HepG2 (cell line): ENCODE results near the gene C11orf54. TPM values are rescaled to one million over a fixed set of nuclear protein-coding genes. Genes with fewer than 3 reads are reported as not detected.
A peak's percentile ranks its signal among the peaks of the same experiment; 100 is the strongest.

Experiments used
- ATAC-seq: fragments of 200-7000 bp; cut with Tn5 transposase; 3 replicates; pipeline ENCODE4 v1.9.1; 2020; ENCODE audit warnings: mild to moderate bottlenecking, moderate library complexity
- BruUV-seq: library from RNA; stranded (reverse); fragments of 400-500 nt; replicated peaks from 2 replicates; lab custom pipeline; 2021; lab: Mats Ljungman, UMichigan
- CTCF ChIA-PET: fragments of 300-600 bp; formaldehyde crosslinking; extraction: SDS; loops from one replicate; lab custom pipeline; 2021; ENCODE audit warnings: low total read pairs, inconsistent platforms, low intra/inter-chr PET ratio; lab: Yijun Ruan, JAX
- POLR2A ChIA-PET: fragments of 350-600 bp; sonication (Branson Sonifier 250); formaldehyde crosslinking; loops from one replicate; lab custom pipeline; 2020; ENCODE audit warnings: antibody characterized with exemption, inconsistent platforms; lab: Yijun Ruan, JAX
- DNase-seq: peaks from one replicate; pipeline ENCODE4 v3.0.0-alpha.2; 2015; ENCODE audit warnings: low spot score
- FAIRE-seq: peaks from 3 replicates; lab custom pipeline; 2011; peaks lifted over from hg19 to GRCh38; lab: Jason Lieb, UNC
- H2AFZ ChIP-seq: one replicate; pipeline ENCODE4 v1.6.1; 2011; ENCODE audit warnings: low read length, inconsistent platforms
- H3K27ac ChIP-seq: fragments of 300-600 bp; 3 replicates; pipeline ENCODE4 v1.8.0; 2011; ENCODE audit warnings: mixed run types, mild to moderate bottlenecking, mixed read lengths, low read length, inconsistent platforms; ENCODE audit not compliant: insufficient read depth; ENCODE audit errors: extremely low read length
- H3K27me3 ChIP-seq, 2 experiments: fragments of 200-600 bp in 1 of 2; 2 replicates in 1 of 2; 3 replicates in 1 of 2; pipeline versions ENCODE4 v1.6.0 to v1.8.0; 2011; ENCODE audit warnings: low read length in 2 of 2, mild to moderate bottlenecking in 2 of 2, moderate library complexity in 2 of 2, inconsistent platforms in 1 of 2; ENCODE audit not compliant: insufficient read depth in 2 of 2, control insufficient read depth in 1 of 2
- H3K36me3 ChIP-seq, 2 experiments: fragments of 200-600 bp in 1 of 2; replicated peaks in 1 of 2; 2 replicates in 1 of 2; 3 replicates in 1 of 2; pipeline versions ENCODE4 v1.5.1 to v1.8.0; 2011; ENCODE audit warnings: low read length in 2 of 2, inconsistent platforms in 1 of 2; ENCODE audit not compliant: insufficient read depth in 2 of 2, control insufficient read depth in 1 of 2
- H3K4me1 ChIP-seq: 2 replicates; pipeline ENCODE4 v1.5.1; 2012; ENCODE audit warnings: low read length, inconsistent platforms; ENCODE audit not compliant: insufficient read depth
- H3K4me2 ChIP-seq: 2 replicates; pipeline ENCODE4 v1.6.0; 2011; ENCODE audit warnings: low read depth, low read length, inconsistent platforms
- H3K4me3 ChIP-seq, 3 experiments: fragments of 200-600 bp in 1 of 3; sonication (generic), shearing (Covaris generic) in 1 of 3; replicated peaks in 1 of 3; 2 replicates each; pipeline ENCODE4 v1.5.1; 2011 to 2016; ENCODE audit warnings: low read length in 3 of 3, inconsistent platforms in 2 of 3, low read depth in 2 of 3, mild to moderate bottlenecking in 2 of 3, control low read depth in 1 of 3, mixed read lengths in 1 of 3; ENCODE audit not compliant: insufficient read depth in 1 of 3
- H3K79me2 ChIP-seq: one replicate; pipeline ENCODE4 v1.6.1; 2011; ENCODE audit warnings: low read length, inconsistent platforms; ENCODE audit not compliant: insufficient read depth
- H3K9ac ChIP-seq: 2 replicates; pipeline ENCODE4 v1.6.0; 2011; ENCODE audit warnings: mild to moderate bottlenecking, low read depth, low read length, inconsistent platforms; ENCODE audit not compliant: insufficient read depth
- H3K9me3 ChIP-seq: 2 replicates; pipeline ENCODE4 v1.5.1; 2012; ENCODE audit warnings: mild to moderate bottlenecking, low read length
- H4K20me1 ChIP-seq: 2 replicates; pipeline ENCODE4 v1.6.0; 2011; ENCODE audit warnings: inconsistent platforms, mild to moderate bottlenecking, low read length, moderate library complexity; ENCODE audit not compliant: insufficient read depth
- AGO2 ChIP-seq: fragments of 200-400 bp; formaldehyde crosslinking; optimal IDR thresholded peaks from 2 replicates; pipeline ENCODE3; 2017; ENCODE audit warnings: mild to moderate bottlenecking, low read depth, low read length, moderate library complexity
- ATF7-NPFF ChIP-seq: sonication (generic); formaldehyde crosslinking; IDR thresholded peaks from 2 replicates; pipeline ENCODE4 v1.8.1; 2023; ENCODE audit warnings: mild to moderate bottlenecking, low read depth, missing genetic modification reagents, moderate library complexity
- PHB2 ChIP-seq: fragments of 450-650 bp; IDR thresholded peaks from 2 replicates; pipeline ENCODE4 v1.6.1; 2018; ENCODE audit not compliant: partially characterized antibody
- RBFOX2 ChIP-seq: fragments of 200-400 bp; formaldehyde crosslinking; IDR thresholded peaks from 2 replicates; pipeline ENCODE4 v1.6.1; 2017; ENCODE audit warnings: low read depth, mild to moderate bottlenecking, low read length
- ZNF564 ChIP-seq: sonication (generic); formaldehyde crosslinking; IDR thresholded peaks from 2 replicates; pipeline ENCODE4 v1.8.1; 2023; ENCODE audit warnings: mild to moderate bottlenecking, missing genetic modification reagents
- ZNF83 ChIP-seq: sonication (generic); formaldehyde crosslinking; IDR thresholded peaks from 2 replicates; pipeline ENCODE4 v1.4.0; 2020; ENCODE audit warnings: missing genetic modification reagents, mild to moderate bottlenecking, borderline replicate concordance
- WGBS: methylation state at CpG from one replicate; pipeline ENCODE4 v1.1.6; 2017; ENCODE audit warnings: low lambda C conversion rate; 5-methylcytosine and 5-hydroxymethylcytosine counted together
- in situ Hi-C: cut with HindIII; loops from 2 replicates; pipeline ENCODE4 v1.10.0; 2017; ENCODE audit warnings: low pct_unique_long_range_greater_than_20kb; ENCODE audit not compliant: extremely low pct_ligation_motif_present
- intact Hi-C: fragments of 100-400 bp; cut with micrococcal nuclease; formaldehyde crosslinking; loops from one replicate; pipeline ENCODE4 v1.10.0; 2022; ENCODE audit not compliant: unreplicated experiment
- polyA plus RNA-seq, 8 experiments: library from polyadenylated mRNA; depleted of rRNA in 3 of 8; stranded (reverse) in 7 of 8; unstranded in 1 of 8; fragments of >200 nt; fragmentation: Illumina TruSeq in 4 of 8; extraction: Trizol in 4 of 8; gene quantifications; 2 replicates each; pipeline versions ENCODE4 v1.2.1 to v1.2.3, GENCODE V29; 2011 to 2016; ENCODE audit warnings: low read depth in 4 of 8, missing spikeins in 1 of 8, mixed read lengths in 1 of 8; ENCODE audit not compliant: insufficient read depth in 1 of 8
- total RNA-seq, 5 experiments: library from RNA; depleted of rRNA; stranded (reverse); fragments of >200 nt; fragmentation: Illumina TruSeq; extraction: Trizol; gene quantifications; 2 replicates each; pipeline ENCODE4 v1.2.3, GENCODE V29; 2016; ENCODE audit warnings: low read depth in 1 of 5
- TF ChIP-seq, protein P1 (sequence below): sonication (generic); formaldehyde crosslinking; IDR thresholded peaks from 2 replicates; pipeline ENCODE4 v1.9.0; 2021; ENCODE audit warnings: missing genetic modification reagents, mild to moderate bottlenecking, borderline replicate concordance
- TF ChIP-seq, protein P2 (sequence below), 2 experiments: IDR thresholded peaks; 2 replicates each; pipeline ENCODE4 v1.6.1; 2011 to 2012; ENCODE audit warnings: low read length in 2 of 2, borderline replicate concordance in 1 of 2, low read depth in 1 of 2, mild to moderate bottlenecking in 1 of 2, moderate library complexity in 1 of 2

Gene C11orf54
- total and polyA plus RNA-seq, 2 of the 13 experiments (the other 11 are each of a cell fraction or from before 2014, with no cell fraction given) = 42.7 to 50.1 TPM

DNA sequence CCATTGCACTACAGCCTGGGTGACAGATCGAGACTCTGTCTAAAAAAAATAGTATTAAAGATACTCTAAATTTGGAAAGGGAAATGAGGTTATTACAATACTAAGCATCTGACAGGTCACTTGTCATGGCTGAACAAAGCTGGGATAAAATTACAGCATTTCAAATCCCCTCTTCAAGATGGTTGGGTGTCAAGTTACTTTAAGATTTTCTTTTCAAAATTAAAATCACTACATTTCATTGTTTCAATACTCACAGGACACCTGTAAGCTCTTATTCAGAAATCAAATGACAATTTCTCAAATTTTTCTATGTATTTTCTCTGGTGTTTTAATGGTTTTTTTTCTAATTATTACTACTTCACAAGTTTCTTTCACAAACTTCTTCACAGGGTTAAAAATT, 5.8 kb upstream of the C11orf54 start:
- no peak overlapping the region for H3K4me3 ChIP-seq
- ChIA-PET POLR2A (interaction anchor here (1.4 kb wide), 1 partner anchor 48 kb away, joined by 5 read pairs; the partner anchor contains the start of gene MED17), CTCF (no interaction called here)
- TF ChIP-seq, protein P1, sequence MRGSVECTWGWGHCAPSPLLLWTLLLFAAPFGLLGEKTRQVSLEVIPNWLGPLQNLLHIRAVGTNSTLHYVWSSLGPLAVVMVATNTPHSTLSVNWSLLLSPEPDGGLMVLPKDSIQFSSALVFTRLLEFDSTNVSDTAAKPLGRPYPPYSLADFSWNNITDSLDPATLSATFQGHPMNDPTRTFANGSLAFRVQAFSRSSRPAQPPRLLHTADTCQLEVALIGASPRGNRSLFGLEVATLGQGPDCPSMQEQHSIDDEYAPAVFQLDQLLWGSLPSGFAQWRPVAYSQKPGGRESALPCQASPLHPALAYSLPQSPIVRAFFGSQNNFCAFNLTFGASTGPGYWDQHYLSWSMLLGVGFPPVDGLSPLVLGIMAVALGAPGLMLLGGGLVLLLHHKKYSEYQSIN (CRISPR knock-in tag) = no peak
- peak; percentile 75 for TF ChIP-seq RBFOX2
- peak; percentile 49 for TF ChIP-seq AGO2
- TF ChIP-seq ATF7-NPFF (CRISPR knock-in tag) = no peak
- TF ChIP-seq, protein P2, sequence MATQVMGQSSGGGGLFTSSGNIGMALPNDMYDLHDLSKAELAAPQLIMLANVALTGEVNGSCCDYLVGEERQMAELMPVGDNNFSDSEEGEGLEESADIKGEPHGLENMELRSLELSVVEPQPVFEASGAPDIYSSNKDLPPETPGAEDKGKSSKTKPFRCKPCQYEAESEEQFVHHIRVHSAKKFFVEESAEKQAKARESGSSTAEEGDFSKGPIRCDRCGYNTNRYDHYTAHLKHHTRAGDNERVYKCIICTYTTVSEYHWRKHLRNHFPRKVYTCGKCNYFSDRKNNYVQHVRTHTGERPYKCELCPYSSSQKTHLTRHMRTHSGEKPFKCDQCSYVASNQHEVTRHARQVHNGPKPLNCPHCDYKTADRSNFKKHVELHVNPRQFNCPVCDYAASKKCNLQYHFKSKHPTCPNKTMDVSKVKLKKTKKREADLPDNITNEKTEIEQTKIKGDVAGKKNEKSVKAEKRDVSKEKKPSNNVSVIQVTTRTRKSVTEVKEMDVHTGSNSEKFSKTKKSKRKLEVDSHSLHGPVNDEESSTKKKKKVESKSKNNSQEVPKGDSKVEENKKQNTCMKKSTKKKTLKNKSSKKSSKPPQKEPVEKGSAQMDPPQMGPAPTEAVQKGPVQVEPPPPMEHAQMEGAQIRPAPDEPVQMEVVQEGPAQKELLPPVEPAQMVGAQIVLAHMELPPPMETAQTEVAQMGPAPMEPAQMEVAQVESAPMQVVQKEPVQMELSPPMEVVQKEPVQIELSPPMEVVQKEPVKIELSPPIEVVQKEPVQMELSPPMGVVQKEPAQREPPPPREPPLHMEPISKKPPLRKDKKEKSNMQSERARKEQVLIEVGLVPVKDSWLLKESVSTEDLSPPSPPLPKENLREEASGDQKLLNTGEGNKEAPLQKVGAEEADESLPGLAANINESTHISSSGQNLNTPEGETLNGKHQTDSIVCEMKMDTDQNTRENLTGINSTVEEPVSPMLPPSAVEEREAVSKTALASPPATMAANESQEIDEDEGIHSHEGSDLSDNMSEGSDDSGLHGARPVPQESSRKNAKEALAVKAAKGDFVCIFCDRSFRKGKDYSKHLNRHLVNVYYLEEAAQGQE (IDR thresholded peaks at IDR 0.05; ENCODE audit: borderline replicate concordance in 1 of 2, low read depth in 1 of 2, low read length in 2 of 2) = no peak
- TF ChIP-seq ZNF564 = no peak
- no peak for TF ChIP-seq ZNF83 (CRISPR knock-in tag)
- no peak for TF ChIP-seq PHB2
- H3K9ac ChIP-seq = no peak overlapping the region
- peak overlapping the region; percentile 93; the same call in 1 of the 2 replicates for H3K4me2 ChIP-seq
- 96% methylated on average over 1 of the region's 1 CpG for WGBS
- no TSS peak for BruUV-seq
- in situ Hi-C loops = no loop called here
- no peaks in the 10 kb centered on the region for H3K9me3 ChIP-seq
- ATAC-seq (no peak), FAIRE-seq (no peak), DNase-seq (no peak)
- peaks cover 86% of the 10 kb centered on the region for H4K20me1 ChIP-seq
- peaks cover 64% of the 10 kb centered on the region for H3K79me2 ChIP-seq
- H3K27me3 ChIP-seq = no peaks in the 10 kb centered on the region; a peak in 2 of 5 replicates
- intact Hi-C loops = no loop called here
- H2AFZ ChIP-seq = no peak overlapping the region
- peaks cover 69% of the 10 kb centered on the region for H3K4me1 ChIP-seq
- H3K36me3 ChIP-seq = peaks cover 13 to 81% of the 10 kb centered on the region in 2 experiments
- no peak overlapping the region for H3K27ac ChIP-seq
